MM.1S (cell line): ENCODE results near the gene PARP6.

Experiments used
- EZH2 ChIP-seq: fragments of 300-600 bp; sonication (generic); optimal IDR thresholded peaks from 2 replicates; pipeline ENCODE3; 2017; ENCODE audit warnings: low read depth, mild to moderate bottlenecking, antibody characterized with exemption, low read length, mixed read lengths
- EZH2phosphoT487 ChIP-seq: fragments of 300-600 bp; sonication (generic); IDR thresholded peaks from 2 replicates; pipeline ENCODE4 v1.6.1; 2018; ENCODE audit warnings: antibody characterized with exemption, low read length
- TF ChIP-seq, protein P1 (sequence below): fragments of 300-600 bp; sonication (generic); IDR thresholded peaks from 2 replicates; pipeline ENCODE4 v1.5.1; 2016; ENCODE audit warnings: antibody characterized with exemption, low read length, mixed read lengths

GRCh38 chr15:72196409-72197040 lies 75.8 kb downstream of the PARP6 start:
- TF ChIP-seq EZH2phosphoT487 (no peak), EZH2 (no peak)
- TF ChIP-seq, protein P1, sequence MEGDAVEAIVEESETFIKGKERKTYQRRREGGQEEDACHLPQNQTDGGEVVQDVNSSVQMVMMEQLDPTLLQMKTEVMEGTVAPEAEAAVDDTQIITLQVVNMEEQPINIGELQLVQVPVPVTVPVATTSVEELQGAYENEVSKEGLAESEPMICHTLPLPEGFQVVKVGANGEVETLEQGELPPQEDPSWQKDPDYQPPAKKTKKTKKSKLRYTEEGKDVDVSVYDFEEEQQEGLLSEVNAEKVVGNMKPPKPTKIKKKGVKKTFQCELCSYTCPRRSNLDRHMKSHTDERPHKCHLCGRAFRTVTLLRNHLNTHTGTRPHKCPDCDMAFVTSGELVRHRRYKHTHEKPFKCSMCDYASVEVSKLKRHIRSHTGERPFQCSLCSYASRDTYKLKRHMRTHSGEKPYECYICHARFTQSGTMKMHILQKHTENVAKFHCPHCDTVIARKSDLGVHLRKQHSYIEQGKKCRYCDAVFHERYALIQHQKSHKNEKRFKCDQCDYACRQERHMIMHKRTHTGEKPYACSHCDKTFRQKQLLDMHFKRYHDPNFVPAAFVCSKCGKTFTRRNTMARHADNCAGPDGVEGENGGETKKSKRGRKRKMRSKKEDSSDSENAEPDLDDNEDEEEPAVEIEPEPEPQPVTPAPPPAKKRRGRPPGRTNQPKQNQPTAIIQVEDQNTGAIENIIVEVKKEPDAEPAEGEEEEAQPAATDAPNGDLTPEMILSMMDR, result no peak
